ACHN (cell line): ENCODE data around the gene TMEM108.

Experiments used
- DNase-seq: peaks from one replicate; pipeline ENCODE4 v3.0.0-alpha.2; 2015
- in situ Hi-C: cut with HindIII; loops from 2 replicates; pipeline ENCODE4 v1.10.0; 2017; ENCODE audit warnings: low sequenced_read_pairs, low pct_ligation_motif_present, low pct_unique_long_range_greater_than_20kb

The TMEM108 gene

GRCh38 chr3:133192363-133192945, 154.3 kb downstream of the TMEM108 start:
- in situ Hi-C loops: no loop called here
- DNase-seq: no peak

- in situ Hi-C loops: no loop called here
- no peak for DNase-seq
Observed at GRCh38 chr3:133192967-133193366, 154.8 kb downstream of the TMEM108 start.

- in situ Hi-C loops: no loop called here
- DNase-seq: no peak
Observed at GRCh38 chr3:133196527-133196926, 158.3 kb downstream of the TMEM108 start.

- DNase-seq: no peak
- in situ Hi-C loops: no loop called here
Observed at GRCh38 chr3:133197619-133198018, 159.4 kb downstream of the TMEM108 start.

GRCh38 chr3:133206921-133207320, 168.7 kb downstream of the TMEM108 start:
- in situ Hi-C loops: no loop called here
- no peak for DNase-seq

GRCh38 chr3:133208184-133208583, 170.0 kb downstream of the TMEM108 start:
- in situ Hi-C loops: no loop called here

GRCh38 chr3:133209871-133210550, 171.8 kb downstream of the TMEM108 start:
- DNase-seq: no peak
- in situ Hi-C loops: no loop called here

More at GRCh38 chr3:133208184-133208583, 170.0 kb downstream of the TMEM108 start:
- no peak for DNase-seq

- no peak for DNase-seq
Observed at GRCh38 chr3:133210656-133211055, 172.5 kb downstream of the TMEM108 start.

GRCh38 chr3:133211449-133211848, 173.3 kb downstream of the TMEM108 start:
- DNase-seq: no peak
- in situ Hi-C loops: no loop called here

More at GRCh38 chr3:133210656-133211055, 172.5 kb downstream of the TMEM108 start:
- in situ Hi-C loops: no loop called here

GRCh38 chr3:133211856-133212255, 173.7 kb downstream of the TMEM108 start:
- in situ Hi-C loops: no loop called here
- DNase-seq: no peak

- in situ Hi-C loops: no loop called here
- DNase-seq: no peak
Observed at GRCh38 chr3:133213937-133214336, 175.7 kb downstream of the TMEM108 start.

- in situ Hi-C loops: no loop called here
- no peak for DNase-seq
Observed at GRCh38 chr3:133227813-133228212, 189.6 kb downstream of the TMEM108 start.

- DNase-seq: no peak
- in situ Hi-C loops: no loop called here
Observed at GRCh38 chr3:133230195-133230594, 192.0 kb downstream of the TMEM108 start.

- in situ Hi-C loops: no loop called here
- no peak for DNase-seq
Observed at GRCh38 chr3:133236901-133237300, 198.7 kb downstream of the TMEM108 start.

GRCh38 chr3:133237380-133237779, 199.2 kb downstream of the TMEM108 start:
- in situ Hi-C loops: no loop called here
- DNase-seq: no peak

- no peak for DNase-seq
Observed at GRCh38 chr3:133238015-133238414, 199.8 kb downstream of the TMEM108 start.

GRCh38 chr3:133246119-133246518, 207.9 kb downstream of the TMEM108 start:
- DNase-seq: no peak
- in situ Hi-C loops: no loop called here

More at GRCh38 chr3:133238015-133238414, 199.8 kb downstream of the TMEM108 start:
- in situ Hi-C loops: no loop called here

GRCh38 chr3:133246773-133247172, 208.6 kb downstream of the TMEM108 start:
- in situ Hi-C loops: no loop called here

GRCh38 chr3:133248389-133248788, 210.2 kb downstream of the TMEM108 start:
- no peak for DNase-seq
- in situ Hi-C loops: no loop called here

More at GRCh38 chr3:133246773-133247172, 208.6 kb downstream of the TMEM108 start:
- no peak for DNase-seq

- in situ Hi-C loops: no loop called here
- no peak for DNase-seq
Observed at GRCh38 chr3:133249490-133249889, 211.3 kb downstream of the TMEM108 start.
